ENCODE results near the gene TRIM7.
"Not testable (repeated sequence)": the region's sequence is repeated elsewhere in the genome, so short reads cannot be mapped to it uniquely, and the experiment has no call there.

Gene TRIM7

GRCh38 chr5:181173027-181173419 is 32.0 kb downstream of the TRIM7 start:
- Histone ChIP-seq H3K9ac (ENCODE audit: low read depth, low read length) (no peak overlapping the region), H3K9me3 (replicated peaks; ENCODE audit: low read length) (no peaks in the 10 kb centered on the region), H3K4me1 (ENCODE audit: control insufficient read depth, insufficient read depth, low read length) (peaks cover 3% of the 10 kb centered on the region), H3K4me2 (ENCODE audit: low read length) (peak overlapping the region; percentile 62), H3K4me3 (ENCODE audit: low read length) (peak overlapping the region; percentile 29), H3K36me3 (ENCODE audit: insufficient read depth, low read length) (no peaks in the 10 kb centered on the region), H3K27me3 (ENCODE audit: control insufficient read depth, insufficient read depth, low read length) (peaks cover 44% of the 10 kb centered on the region)

DNA sequence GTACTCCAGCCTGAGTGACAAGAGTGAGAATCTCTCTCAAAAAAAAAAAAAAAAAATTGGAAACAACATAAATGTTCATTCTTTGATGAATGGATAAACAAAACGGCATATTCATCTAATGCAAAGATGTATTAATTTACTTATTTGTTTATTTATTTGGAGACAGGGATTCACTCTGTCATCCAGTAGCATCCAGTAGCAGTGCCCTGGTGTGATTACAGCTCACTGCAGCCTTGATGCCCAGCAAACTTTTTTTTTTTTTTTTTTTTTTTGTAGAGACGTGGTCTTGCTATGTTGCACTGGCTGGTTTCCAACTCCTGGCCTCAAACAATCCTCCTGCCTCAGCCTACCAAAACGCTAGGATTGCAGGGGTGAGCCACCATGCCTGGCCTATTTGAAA is 33.2 kb downstream of the TRIM7 start:
- H3K27me3 ChIP-seq (ENCODE audit: control insufficient read depth, insufficient read depth, low read length) = peaks cover 47% of the 10 kb centered on the region

GRCh38 chr5:181170996-181171395 is 34.0 kb downstream of the TRIM7 start:
- H3K36me3 ChIP-seq (ENCODE audit: insufficient read depth, low read length) = no peaks in the 10 kb centered on the region
- H3K9ac ChIP-seq (ENCODE audit: low read depth, low read length) = no peak overlapping the region
- no peak overlapping the region for H3K4me3 ChIP-seq (ENCODE audit: low read length)
- peaks cover 47% of the 10 kb centered on the region for H3K27me3 ChIP-seq (ENCODE audit: control insufficient read depth, insufficient read depth, low read length)
- H3K4me2 ChIP-seq (ENCODE audit: low read length) = no peak overlapping the region
- H3K4me1 ChIP-seq (ENCODE audit: control insufficient read depth, insufficient read depth, low read length) = peaks cover 3% of the 10 kb centered on the region
- no peaks in the 10 kb centered on the region for H3K9me3 ChIP-seq (replicated peaks; ENCODE audit: low read length)

More for the DNA sequence above, 33.2 kb downstream of the TRIM7 start:
- Histone ChIP-seq H3K9ac (ENCODE audit: low read depth, low read length) (no peak overlapping the region), H3K4me1 (ENCODE audit: control insufficient read depth, insufficient read depth, low read length) (peaks cover 3% of the 10 kb centered on the region), H3K4me2 (ENCODE audit: low read length) (no peak overlapping the region), H3K36me3 (ENCODE audit: insufficient read depth, low read length) (no peaks in the 10 kb centered on the region), H3K4me3 (ENCODE audit: low read length) (no peak overlapping the region), H3K9me3 (replicated peaks; ENCODE audit: low read length) (no peaks in the 10 kb centered on the region)

DNA sequence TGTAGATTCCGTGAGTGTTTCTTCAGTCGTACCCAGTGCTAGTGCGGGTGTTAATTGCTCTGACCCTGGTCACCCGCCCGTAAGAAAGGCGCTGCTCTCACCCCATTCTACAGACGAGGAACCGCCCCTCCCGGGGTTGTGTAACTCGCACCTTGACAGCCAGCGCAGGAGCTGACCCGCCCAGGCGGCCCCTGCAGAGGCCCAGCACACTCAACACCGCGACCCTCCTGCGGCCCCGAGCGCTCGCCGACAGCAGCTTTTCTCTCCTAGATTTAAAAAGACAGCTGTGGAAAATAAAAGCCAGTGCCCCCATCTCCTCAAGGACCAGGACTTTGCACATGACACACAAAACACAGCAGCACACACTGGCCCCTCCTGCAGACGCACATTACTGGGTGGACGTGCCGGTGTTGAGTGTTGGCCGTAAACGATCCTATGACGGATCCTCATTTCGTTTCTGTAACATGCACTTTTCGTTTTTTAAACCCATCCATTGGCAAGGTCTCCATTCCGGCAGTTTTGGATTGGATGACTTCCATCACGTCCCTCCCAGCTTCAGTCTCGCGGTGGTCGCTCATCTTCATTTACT is 34.7 kb downstream of the TRIM7 start:
- Histone ChIP-seq H3K4me2 (ENCODE audit: low read length) (peak overlapping the region; percentile 67), H3K9ac (ENCODE audit: low read depth, low read length) (no peak overlapping the region), H3K4me1 (ENCODE audit: control insufficient read depth, insufficient read depth, low read length) (peaks cover 3% of the 10 kb centered on the region), H3K36me3 (ENCODE audit: insufficient read depth, low read length) (no peaks in the 10 kb centered on the region), H3K9me3 (replicated peaks; ENCODE audit: low read length) (no peaks in the 10 kb centered on the region), H3K4me3 (ENCODE audit: low read length) (no peak overlapping the region), H3K27me3 (ENCODE audit: control insufficient read depth, insufficient read depth, low read length) (peaks cover 47% of the 10 kb centered on the region)

- not testable (repeated sequence) for H3K36me3 ChIP-seq (ENCODE audit: insufficient read depth, low read length); H3K4me1 ChIP-seq (ENCODE audit: control insufficient read depth, insufficient read depth, low read length); H3K9ac ChIP-seq (ENCODE audit: low read depth, low read length); H3K4me3 ChIP-seq (ENCODE audit: low read length); H3K9me3 ChIP-seq (replicated peaks; ENCODE audit: low read length)
- Histone ChIP-seq H3K27me3 (ENCODE audit: control insufficient read depth, insufficient read depth, low read length) (peaks cover 47% of the 10 kb centered on the region), H3K4me2 (ENCODE audit: low read length) (peak overlapping the region; percentile 67)
Measured at GRCh38 chr5:181169459-181170236, 35.3 kb downstream of the TRIM7 start.

DNA sequence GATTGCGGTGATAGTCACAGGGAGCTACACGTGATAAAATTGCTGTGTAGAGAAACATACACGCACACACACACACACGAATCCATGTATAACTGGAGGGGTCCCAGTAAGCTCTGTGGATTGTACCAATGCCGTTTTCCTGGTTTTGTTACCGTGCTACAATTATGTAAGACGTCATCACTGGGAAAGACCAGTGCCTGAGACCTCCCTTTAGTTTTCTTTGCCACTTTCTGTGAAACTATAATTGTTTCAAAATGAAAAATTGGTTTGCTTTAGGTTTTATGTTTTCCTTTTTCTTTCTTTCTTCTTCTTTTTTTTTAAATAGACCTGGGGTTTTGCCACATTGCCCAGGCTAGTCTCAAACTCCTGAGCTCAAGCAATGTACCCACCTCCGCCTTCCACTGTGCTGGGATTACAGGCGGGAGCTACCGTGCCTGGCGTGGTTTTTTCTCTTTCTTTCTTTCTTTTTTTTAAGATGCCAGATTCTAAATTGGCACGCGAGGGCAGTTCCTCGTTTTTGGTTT is 36.3 kb downstream of the TRIM7 start:
- peaks cover 43% of the 10 kb centered on the region for H3K27me3 ChIP-seq (ENCODE audit: control insufficient read depth, insufficient read depth, low read length)

DNA sequence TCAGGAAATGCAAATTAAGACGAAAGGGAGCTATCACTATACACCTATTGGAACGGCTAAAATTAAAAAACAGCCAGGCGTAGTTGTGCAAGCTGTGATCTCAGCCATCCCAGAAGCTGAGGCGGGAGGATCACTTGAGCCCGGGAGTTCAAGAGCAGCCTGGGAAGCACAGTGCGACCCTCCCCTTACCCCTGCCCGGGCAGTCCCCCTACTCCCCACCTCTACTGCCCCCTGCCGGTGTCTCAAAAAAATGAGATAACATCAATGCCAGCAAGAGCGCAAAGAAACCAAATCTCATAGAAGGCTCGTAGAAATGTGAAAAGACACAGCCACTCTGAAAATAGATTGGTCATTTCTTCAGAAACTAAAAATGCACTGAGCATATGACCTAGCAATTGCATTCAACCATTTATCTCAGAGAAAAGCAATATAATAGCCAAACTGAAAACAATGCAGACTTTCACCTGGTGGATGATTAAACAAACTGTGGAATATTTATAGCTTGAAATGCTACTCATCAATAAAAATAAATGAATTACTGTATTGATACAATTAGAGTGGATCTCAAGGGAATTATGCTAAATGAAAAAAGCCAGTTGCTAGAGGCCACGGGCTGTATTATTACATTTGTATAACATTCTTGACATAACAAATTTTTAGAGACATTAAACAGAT is 37.0 kb downstream of the TRIM7 start:
- Histone ChIP-seq H3K36me3 (ENCODE audit: insufficient read depth, low read length) (no peaks in the 10 kb centered on the region), H3K27me3 (ENCODE audit: control insufficient read depth, insufficient read depth, low read length) (peaks cover 38% of the 10 kb centered on the region), H3K9me3 (replicated peaks; ENCODE audit: low read length) (no peaks in the 10 kb centered on the region)

More for the DNA sequence above, 36.3 kb downstream of the TRIM7 start:
- H3K9me3 ChIP-seq (replicated peaks; ENCODE audit: low read length) = no peaks in the 10 kb centered on the region
- H3K4me3 ChIP-seq (ENCODE audit: low read length) = no peak overlapping the region
- no peak overlapping the region for H3K4me2 ChIP-seq (ENCODE audit: low read length)
- no peak overlapping the region for H3K9ac ChIP-seq (ENCODE audit: low read depth, low read length)
- peaks cover 3% of the 10 kb centered on the region for H3K4me1 ChIP-seq (ENCODE audit: control insufficient read depth, insufficient read depth, low read length)
- no peaks in the 10 kb centered on the region for H3K36me3 ChIP-seq (ENCODE audit: insufficient read depth, low read length)

GRCh38 chr5:181166812-181167733 is 37.9 kb downstream of the TRIM7 start:
- Histone ChIP-seq H3K36me3 (ENCODE audit: insufficient read depth, low read length) (no peaks in the 10 kb centered on the region), H3K4me2 (ENCODE audit: low read length) (no peak overlapping the region), H3K9me3 (replicated peaks; ENCODE audit: low read length) (no peaks in the 10 kb centered on the region), H3K4me3 (ENCODE audit: low read length) (no peak overlapping the region), H3K27me3 (ENCODE audit: control insufficient read depth, insufficient read depth, low read length) (peaks cover 32% of the 10 kb centered on the region), H3K9ac (ENCODE audit: low read depth, low read length) (no peak overlapping the region), H3K4me1 (ENCODE audit: control insufficient read depth, insufficient read depth, low read length) (peaks cover 3% of the 10 kb centered on the region)

More for the DNA sequence above, 37.0 kb downstream of the TRIM7 start:
- H3K4me3 ChIP-seq (ENCODE audit: low read length) = no peak overlapping the region
- peaks cover 3% of the 10 kb centered on the region for H3K4me1 ChIP-seq (ENCODE audit: control insufficient read depth, insufficient read depth, low read length)
- H3K9ac ChIP-seq (ENCODE audit: low read depth, low read length) = no peak overlapping the region
- no peak overlapping the region for H3K4me2 ChIP-seq (ENCODE audit: low read length)

DNA sequence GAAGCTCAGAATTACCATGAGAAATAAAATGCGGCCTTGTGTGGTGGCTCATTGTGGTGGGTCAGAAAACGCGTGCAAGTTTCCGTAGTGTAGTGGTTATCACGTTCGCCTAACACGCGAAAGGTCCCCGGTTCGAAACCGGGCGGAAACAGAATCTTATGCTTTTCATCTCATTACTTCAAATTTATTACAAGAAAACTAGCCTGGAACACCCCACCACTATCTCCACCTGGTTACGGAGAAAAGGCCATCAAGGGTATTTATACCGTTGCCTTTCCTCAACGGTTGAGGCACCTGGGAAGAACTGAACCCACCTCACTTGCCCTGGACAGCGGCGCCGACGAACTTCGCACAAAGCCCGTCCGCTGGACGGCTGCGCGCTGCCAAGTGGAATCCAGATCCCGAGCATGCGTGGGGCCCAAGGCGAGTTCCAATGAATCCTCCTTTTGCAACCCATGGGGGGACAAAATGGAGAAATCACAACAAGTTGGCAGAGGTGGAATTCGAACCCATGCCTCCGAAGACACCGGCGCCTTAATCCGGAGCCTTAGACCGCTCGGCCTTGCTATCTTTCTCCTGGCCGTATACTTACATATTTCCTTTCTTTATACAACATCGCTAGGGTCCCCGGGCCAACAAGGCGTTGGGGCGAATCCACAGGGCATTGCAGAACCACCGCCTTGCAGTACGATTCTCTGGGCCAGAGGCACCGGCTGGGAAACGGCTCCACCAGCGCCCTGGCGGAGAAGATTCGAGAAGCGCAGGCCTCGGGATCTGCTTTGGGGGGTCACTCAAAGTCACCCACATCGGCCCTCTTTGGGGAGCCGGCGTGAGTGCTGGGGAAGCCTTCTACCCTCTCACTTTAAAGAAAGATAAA is 40.7 kb downstream of the TRIM7 start:
- Histone ChIP-seq H3K4me3 (ENCODE audit: low read length) (no peak overlapping the region), H3K9me3 (replicated peaks; ENCODE audit: low read length) (no peaks in the 10 kb centered on the region), H3K4me2 (ENCODE audit: low read length) (no peak overlapping the region), H3K36me3 (ENCODE audit: insufficient read depth, low read length) (no peaks in the 10 kb centered on the region), H3K9ac (ENCODE audit: low read depth, low read length) (no peak overlapping the region), H3K27me3 (ENCODE audit: control insufficient read depth, insufficient read depth, low read length) (peaks cover 17% of the 10 kb centered on the region), H3K4me1 (ENCODE audit: control insufficient read depth, insufficient read depth, low read length) (peaks cover 13% of the 10 kb centered on the region)

- Histone ChIP-seq H3K4me2 (ENCODE audit: low read length) (no peak overlapping the region), H3K4me1 (ENCODE audit: control insufficient read depth, insufficient read depth, low read length) (peaks cover 13% of the 10 kb centered on the region), H3K36me3 (ENCODE audit: insufficient read depth, low read length) (no peaks in the 10 kb centered on the region), H3K4me3 (ENCODE audit: low read length) (no peak overlapping the region), H3K9me3 (replicated peaks; ENCODE audit: low read length) (no peaks in the 10 kb centered on the region), H3K9ac (ENCODE audit: low read depth, low read length) (no peak overlapping the region), H3K27me3 (ENCODE audit: control insufficient read depth, insufficient read depth, low read length) (peaks cover 14% of the 10 kb centered on the region)
Measured at GRCh38 chr5:181163487-181164075, 41.4 kb downstream of the TRIM7 start.
